Tibial artery (tissue), 4 donors: Measurements from ENCODE around the gene PLAC9.

Source experiments
- DNase-seq, 2 donors: peaks; one replicate each; pipeline ENCODE4 v3.0.0-alpha.2; 2019
- H3K27ac ChIP-seq, 2 donors: fragments of 200-600 bp; sonication (generic) in 1 of 2; 1 replicate in 1 of 2; 2 replicates in 1 of 2; pipeline ENCODE4 v1.5.1; 2018 to 2019; ENCODE audit warnings: mild to moderate bottlenecking in 1 of 2
- H3K27me3 ChIP-seq, 2 donors: fragments of 200-600 bp; sonication (generic) in 1 of 2; one replicate each; pipeline versions ENCODE4 v1.5.1 to v1.6.0; 2016 to 2019
- H3K36me3 ChIP-seq, 3 donors: fragments of 200-600 bp; sonication (generic) in 2 of 3; one replicate each; pipeline ENCODE4 v1.5.1; 2016 to 2019; ENCODE audit warnings: mild to moderate bottlenecking in 2 of 3
- H3K4me1 ChIP-seq, 4 donors: fragments of 200-600 bp; sonication (generic) in 2 of 4; 1 replicate in 3 of 4; 2 replicates in 1 of 4; pipeline ENCODE4 v1.5.1; 2016 to 2019
- H3K4me3 ChIP-seq, 2 donors: fragments of 200-600 bp; sonication (generic) in 1 of 2; 1 replicate in 1 of 2; 2 replicates in 1 of 2; pipeline ENCODE4 v1.5.1; 2018 to 2019; ENCODE audit warnings: mild to moderate bottlenecking in 2 of 2
- H3K9me3 ChIP-seq, 3 donors: fragments of 200-600 bp; sonication (generic) in 1 of 3; one replicate each; pipeline ENCODE4 v1.5.1; 2016 to 2019
- intact Hi-C: fragments of 100-400 bp; cut with DNase I; formaldehyde crosslinking; loops from one replicate; pipeline ENCODE4 v1.15.0; 2023; ENCODE audit warnings: low total_unique reads
- TF ChIP-seq, protein P1 (sequence below), 2 experiments: fragments of 200-600 bp in 1 of 2; fragments of 450-650 bp in 1 of 2; IDR thresholded peaks; one replicate each; pipeline ENCODE4 v1.5.1; 2017 to 2019; ENCODE audit warnings: antibody characterized with exemption in 2 of 2, mild to moderate bottlenecking in 1 of 2, moderate library complexity in 1 of 2

The PLAC9 gene

DNA sequence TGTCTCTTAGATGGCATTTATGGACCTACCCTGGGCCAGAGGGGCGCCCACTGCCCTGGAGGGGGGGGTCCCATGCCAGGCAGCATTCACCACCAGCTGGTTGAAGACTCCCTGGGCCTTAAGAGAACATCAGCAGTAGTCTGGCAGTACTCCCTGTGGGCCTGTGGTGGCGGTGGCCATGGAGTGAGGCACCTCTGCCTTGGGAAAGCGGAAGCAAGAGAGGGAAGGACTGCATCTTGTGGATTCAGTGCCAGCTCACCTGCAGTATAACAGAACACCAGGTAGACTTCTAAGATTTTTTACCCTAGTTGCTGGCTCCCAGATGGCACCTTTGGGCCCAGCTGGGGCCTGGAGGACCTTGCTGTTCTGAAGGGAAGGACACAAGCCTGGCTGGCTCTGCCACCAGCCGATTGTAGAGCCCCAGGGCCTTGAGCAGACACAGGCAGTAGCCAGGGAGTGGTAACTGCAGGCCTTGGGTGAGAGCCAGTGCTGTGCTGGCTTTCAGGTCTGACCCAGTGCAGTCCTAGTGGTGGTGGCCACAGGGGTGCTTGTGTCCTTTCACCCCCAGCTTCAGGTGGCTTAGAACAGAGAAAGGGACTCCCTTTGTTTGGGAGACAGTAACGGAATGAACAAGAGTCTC is 15.8 kb downstream of the PLAC9 start:
- TF ChIP-seq, protein P1, sequence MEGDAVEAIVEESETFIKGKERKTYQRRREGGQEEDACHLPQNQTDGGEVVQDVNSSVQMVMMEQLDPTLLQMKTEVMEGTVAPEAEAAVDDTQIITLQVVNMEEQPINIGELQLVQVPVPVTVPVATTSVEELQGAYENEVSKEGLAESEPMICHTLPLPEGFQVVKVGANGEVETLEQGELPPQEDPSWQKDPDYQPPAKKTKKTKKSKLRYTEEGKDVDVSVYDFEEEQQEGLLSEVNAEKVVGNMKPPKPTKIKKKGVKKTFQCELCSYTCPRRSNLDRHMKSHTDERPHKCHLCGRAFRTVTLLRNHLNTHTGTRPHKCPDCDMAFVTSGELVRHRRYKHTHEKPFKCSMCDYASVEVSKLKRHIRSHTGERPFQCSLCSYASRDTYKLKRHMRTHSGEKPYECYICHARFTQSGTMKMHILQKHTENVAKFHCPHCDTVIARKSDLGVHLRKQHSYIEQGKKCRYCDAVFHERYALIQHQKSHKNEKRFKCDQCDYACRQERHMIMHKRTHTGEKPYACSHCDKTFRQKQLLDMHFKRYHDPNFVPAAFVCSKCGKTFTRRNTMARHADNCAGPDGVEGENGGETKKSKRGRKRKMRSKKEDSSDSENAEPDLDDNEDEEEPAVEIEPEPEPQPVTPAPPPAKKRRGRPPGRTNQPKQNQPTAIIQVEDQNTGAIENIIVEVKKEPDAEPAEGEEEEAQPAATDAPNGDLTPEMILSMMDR (IDR thresholded peaks at IDR 0.05), result no peak
- Histone ChIP-seq H3K27me3 (no peaks in the 10 kb centered on the region), H3K4me3 (no peak overlapping the region), H3K27ac (no peak overlapping the region), H3K4me1 (peaks cover 0 to 18% (median 13%) of the 10 kb centered on the region in 4 donors), H3K9me3 (peaks cover 0 to 7% (median 0%) of the 10 kb centered on the region in 3 donors), H3K36me3 (peaks cover 23 to 43% (median 40%) of the 10 kb centered on the region in 3 donors)
- intact Hi-C loops, result no loop called here
- peak; percentile 18 to 65 for DNase-seq

DNA sequence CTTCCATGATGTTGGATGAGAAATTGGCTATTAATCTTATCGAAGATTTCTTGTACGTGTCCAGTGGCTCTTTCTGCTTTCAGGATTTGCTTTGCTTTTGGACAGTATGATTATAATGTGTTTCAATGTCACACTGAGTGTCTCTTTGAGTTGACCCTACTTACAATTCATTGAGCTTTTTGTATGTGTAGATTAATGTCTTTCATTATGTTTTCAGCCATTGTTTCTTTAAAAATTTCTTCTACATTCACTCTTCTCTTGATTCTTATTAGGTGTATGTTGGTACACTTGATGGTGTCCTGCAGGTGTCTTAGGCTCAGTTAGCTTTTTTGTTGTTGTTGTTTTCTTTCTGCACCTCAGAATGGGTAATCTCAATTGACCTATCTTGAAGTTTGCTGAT is 16.6 kb downstream of the PLAC9 start:
- intact Hi-C loops, result no loop called here
- H3K9me3 ChIP-seq, result peaks cover 0 to 7% (median 0%) of the 10 kb centered on the region in 3 donors

DNA sequence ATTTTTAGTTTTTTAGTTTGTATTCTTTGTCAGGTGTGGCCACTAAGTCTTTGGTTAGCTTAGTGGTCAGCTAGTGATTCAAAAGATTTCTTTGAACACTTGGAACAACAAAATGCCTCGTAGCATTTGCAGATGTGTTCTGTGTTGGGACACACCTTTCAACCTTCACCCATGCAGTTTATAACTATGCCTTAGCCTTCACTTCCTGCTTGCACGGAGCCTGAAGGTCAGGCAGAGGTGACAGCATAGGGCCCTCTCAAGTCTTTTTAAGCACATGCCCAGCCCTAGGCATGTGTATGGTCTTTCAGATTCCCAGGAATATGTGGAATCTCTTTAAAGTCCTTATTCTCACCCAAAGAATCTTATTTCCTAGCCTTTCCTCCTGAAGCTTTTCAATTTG is 17.6 kb downstream of the PLAC9 start:
- H3K27me3 ChIP-seq, result no peaks in the 10 kb centered on the region
- no peak for DNase-seq
- no peak overlapping the region for H3K27ac ChIP-seq
- intact Hi-C loops, result no loop called here
- peaks cover 0 to 7% (median 0%) of the 10 kb centered on the region in 3 donors for H3K9me3 ChIP-seq
- no peak overlapping the region for H3K4me3 ChIP-seq
- TF ChIP-seq, protein P1 (IDR thresholded peaks at IDR 0.05), result no peak
- peaks cover 5 to 16% (median 10%) of the 10 kb centered on the region in 4 donors for H3K4me1 ChIP-seq
- peaks cover 23 to 54% (median 47%) of the 10 kb centered on the region in 3 donors for H3K36me3 ChIP-seq

More for the DNA sequence above, 16.6 kb downstream of the PLAC9 start:
- no peak for DNase-seq
- Histone ChIP-seq H3K36me3 (peaks cover 23 to 48% (median 47%) of the 10 kb centered on the region in 3 donors), H3K4me1 (peaks cover 0 to 15% (median 9%) of the 10 kb centered on the region in 4 donors), H3K27ac (no peak overlapping the region), H3K4me3 (no peak overlapping the region), H3K27me3 (no peaks in the 10 kb centered on the region)
- TF ChIP-seq, protein P1 (IDR thresholded peaks at IDR 0.05), result no peak

GRCh38 chr10:80152820-80153219 is 20.3 kb downstream of the PLAC9 start:
- TF ChIP-seq, protein P1 (IDR thresholded peaks at IDR 0.05), result no peak
- DNase-seq, result no peak
- peaks cover 28 to 67% (median 66%) of the 10 kb centered on the region in 3 donors for H3K36me3 ChIP-seq
- H3K27me3 ChIP-seq, result no peaks in the 10 kb centered on the region
- H3K4me1 ChIP-seq, result peaks cover 5 to 37% (median 28%) of the 10 kb centered on the region in 4 donors
- peaks cover 0 to 7% (median 0%) of the 10 kb centered on the region in 3 donors for H3K9me3 ChIP-seq
- H3K27ac ChIP-seq, result peak overlapping the region; percentile 10 to 35
- H3K4me3 ChIP-seq, result no peak overlapping the region
- intact Hi-C loops, result no loop called here

- no peak for DNase-seq
- TF ChIP-seq, protein P1 (IDR thresholded peaks at IDR 0.05), result no peak
- Histone ChIP-seq H3K9me3 (peaks cover 0 to 7% (median 0%) of the 10 kb centered on the region in 3 donors), H3K36me3 (peaks cover 26 to 69% (median 63%) of the 10 kb centered on the region in 3 donors), H3K27me3 (no peaks in the 10 kb centered on the region), H3K27ac (peak overlapping the region in 1 of 2 donors; percentile 81), H3K4me1 (peaks cover 9 to 44% (median 34%) of the 10 kb centered on the region in 4 donors), H3K4me3 (no peak overlapping the region)
- intact Hi-C loops, result no loop called here
Measured at GRCh38 chr10:80153460-80153859, 20.9 kb downstream of the PLAC9 start.
